GM12874 (cell line): Measurements from ENCODE around the gene SLC44A3.

Experiments used
- CTCF ChIP-seq: IDR thresholded peaks from 2 replicates; pipeline ENCODE4 v1.5.1; 2011; ENCODE audit warnings: low read depth, mild to moderate bottlenecking, control low read depth, low read length, moderate library complexity; ENCODE audit not compliant: insufficient read depth

Gene SLC44A3

GRCh38 chr1:94927405-94928175 is 107.4 kb downstream of the SLC44A3 start:
- TF ChIP-seq CTCF, result no peak

GRCh38 chr1:94928293-94928939 is 108.3 kb downstream of the SLC44A3 start:
- no peak for TF ChIP-seq CTCF

- TF ChIP-seq CTCF, result no peak
Measured at GRCh38 chr1:94929351-94930217, 109.4 kb downstream of the SLC44A3 start.

GRCh38 chr1:94931254-94931841 is 111.2 kb downstream of the SLC44A3 start:
- TF ChIP-seq CTCF, result no peak

GRCh38 chr1:94934551-94934950 is 114.4 kb downstream of the SLC44A3 start:
- TF ChIP-seq CTCF, result no peak

- TF ChIP-seq CTCF, result no peak
Measured at GRCh38 chr1:94935034-94935433, 114.9 kb downstream of the SLC44A3 start.

GRCh38 chr1:94935476-94935875 is 115.3 kb downstream of the SLC44A3 start:
- TF ChIP-seq CTCF, result no peak
